Activated CD4-positive, alpha-beta T cell treated with anti-CD3 and anti-CD28 coated beads, Interleukin-2, amount 10 ng/mL, durations not matched to agents 7 days and 5 days (primary cell): Measurements from ENCODE around the gene ALOX5. TPM values are rescaled to one million over a fixed set of nuclear protein-coding genes. Genes with fewer than 3 reads are reported as not detected.
A peak's percentile ranks its signal among the peaks of the same experiment; 100 is the strongest.
"Not testable (repeated sequence)": the region's sequence is repeated elsewhere in the genome, so short reads cannot be mapped to it uniquely, and the experiment has no call there.

Source experiments
- CTCF ChIA-PET: fragments of 350-600 bp; sonication (Branson Sonifier 250); formaldehyde crosslinking; loops from one replicate; lab custom pipeline; 2021; ENCODE audit warnings: antibody characterized with exemption; lab: Charles Lee
- POLR2A ChIA-PET: fragments of 350-600 bp; sonication (Branson Sonifier 250); formaldehyde crosslinking; loops from one replicate; lab custom pipeline; 2021; ENCODE audit warnings: antibody characterized with exemption; lab: Charles Lee
- DNase-seq: peaks from one replicate; pipeline ENCODE4 v3.0.0-alpha.2; 2020
- H3K27ac Mint-ChIP-seq: one replicate; pipeline ENCODE4 v1.8.0; 2021; ENCODE audit warnings: mild to moderate bottlenecking, moderate library complexity, mixed read lengths
- H3K27me3 Mint-ChIP-seq: one replicate; pipeline ENCODE4 v1.8.0; 2021; ENCODE audit warnings: mixed read lengths
- H3K36me3 Mint-ChIP-seq: one replicate; pipeline ENCODE4 v1.8.0; 2021; ENCODE audit warnings: low read depth, mixed read lengths
- H3K4me1 Mint-ChIP-seq: one replicate; pipeline ENCODE4 v1.8.0; 2021; ENCODE audit warnings: mixed read lengths
- H3K4me3 Mint-ChIP-seq: one replicate; pipeline ENCODE4 v1.8.0; 2021; ENCODE audit warnings: mild to moderate bottlenecking, moderate library complexity, mixed read lengths
- H3K9me3 Mint-ChIP-seq: one replicate; pipeline ENCODE4 v1.8.0; 2021; ENCODE audit warnings: mixed read lengths
- total RNA-seq, 2 experiments: library from RNA; stranded (reverse); gene quantifications; one replicate each; pipeline ENCODE4 v1.2.3, GENCODE V29; 2021

ALOX5 gene
- total RNA-seq, 2 experiments from 2014 or later = 6.7 to 9.0 TPM

DNA sequence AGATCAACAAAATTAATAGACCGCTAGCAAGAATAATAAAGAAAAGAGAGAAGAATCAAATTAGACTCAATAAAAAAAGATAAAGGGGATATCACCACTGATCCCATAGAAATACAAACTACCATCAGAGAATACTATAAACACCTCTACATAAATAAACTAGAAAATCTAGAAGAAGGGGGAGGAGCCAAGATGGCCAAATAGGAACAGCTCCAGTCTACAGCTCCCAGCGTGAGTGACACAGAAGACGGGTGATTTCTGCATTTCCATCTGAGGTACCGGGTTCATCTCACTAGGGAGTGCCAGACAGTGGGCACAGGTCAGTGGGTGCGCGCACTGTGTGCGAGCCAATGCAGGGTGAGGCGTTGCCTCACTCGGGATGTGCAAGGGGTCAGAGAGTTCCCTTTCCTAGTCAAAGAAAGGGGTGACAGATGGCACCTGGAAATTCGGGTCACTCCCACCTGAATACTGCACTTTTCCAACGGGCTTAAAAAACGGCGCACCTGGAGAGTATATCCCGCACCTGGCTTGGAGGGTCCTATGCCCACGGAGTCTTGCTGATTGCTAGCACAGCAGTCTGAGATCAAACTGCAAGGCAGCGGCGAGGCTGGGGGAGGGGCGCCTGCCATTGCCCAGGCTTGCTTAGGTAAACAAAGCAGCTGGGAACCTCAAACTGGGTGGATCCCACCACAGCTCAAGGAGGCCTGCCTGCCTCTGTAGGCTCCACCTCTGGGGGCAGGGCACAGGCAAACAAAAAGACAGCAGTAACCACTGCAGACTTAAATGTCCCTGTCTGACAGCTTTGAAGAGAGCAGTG lies 11.8 kb upstream of the ALOX5 start:
- peak; percentile 68 for DNase-seq
- peaks cover 24% of the 10 kb centered on the region for H3K4me1 Mint-ChIP-seq
- H3K4me3 Mint-ChIP-seq, H3K9me3 Mint-ChIP-seq, H3K36me3 Mint-ChIP-seq, CTCF ChIA-PET, POLR2A ChIA-PET: not testable (repeated sequence)
- H3K27me3 Mint-ChIP-seq = peaks cover 58% of the 10 kb centered on the region
- peak overlapping the region; percentile 54 for H3K27ac Mint-ChIP-seq

DNA sequence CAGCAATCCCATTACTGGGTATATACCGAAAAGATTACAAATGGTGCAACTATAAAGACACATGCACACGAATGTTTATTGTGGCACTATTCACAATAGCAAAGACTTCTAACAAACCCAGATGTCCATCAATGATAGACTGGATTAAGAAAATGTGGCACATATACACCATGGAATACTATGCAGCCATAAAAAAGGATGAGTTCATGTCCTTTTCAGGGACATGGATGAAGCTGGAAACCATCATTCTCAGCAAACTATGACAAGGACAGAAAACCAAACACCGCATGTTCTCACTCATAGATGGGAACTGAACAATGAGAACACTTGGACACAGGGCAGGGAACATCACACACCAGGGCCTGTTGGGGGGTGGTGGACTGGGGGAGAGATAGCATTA lies 6.4 kb upstream of the ALOX5 start:
- CTCF ChIA-PET, H3K9me3 Mint-ChIP-seq, POLR2A ChIA-PET, H3K4me1 Mint-ChIP-seq, DNase-seq, H3K27ac Mint-ChIP-seq, H3K36me3 Mint-ChIP-seq, H3K4me3 Mint-ChIP-seq: not testable (repeated sequence)
- peaks cover 79% of the 10 kb centered on the region for H3K27me3 Mint-ChIP-seq

DNA sequence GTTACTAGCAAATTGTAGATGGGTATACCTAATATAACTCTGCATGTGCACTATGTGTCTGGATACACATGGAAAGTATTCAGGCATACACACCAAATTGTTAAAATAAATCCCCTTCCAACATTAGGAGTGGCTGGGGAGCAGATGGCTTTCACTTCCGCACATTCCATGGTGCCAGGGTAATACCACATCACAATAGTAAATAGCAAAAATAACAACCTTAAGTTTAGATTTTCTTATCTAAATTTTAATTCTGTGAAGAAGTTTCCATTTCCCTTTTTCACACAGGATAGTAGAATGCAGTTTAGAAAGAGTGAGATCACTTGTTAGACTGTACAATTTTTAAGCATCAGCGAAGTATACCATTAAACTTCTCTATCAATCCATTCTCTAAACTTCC lies 5.8 kb upstream of the ALOX5 start:
- Mint-ChIP-seq H3K36me3 (no peaks in the 10 kb centered on the region), H3K4me1 (peaks cover 7% of the 10 kb centered on the region), H3K4me3 (no peak overlapping the region), H3K9me3 (peaks cover 5% of the 10 kb centered on the region), H3K27me3 (peaks cover 81% of the 10 kb centered on the region), H3K27ac (no peak overlapping the region)
- CTCF ChIA-PET = no interaction called here
- POLR2A ChIA-PET = no interaction called here
- no peak for DNase-seq

DNA sequence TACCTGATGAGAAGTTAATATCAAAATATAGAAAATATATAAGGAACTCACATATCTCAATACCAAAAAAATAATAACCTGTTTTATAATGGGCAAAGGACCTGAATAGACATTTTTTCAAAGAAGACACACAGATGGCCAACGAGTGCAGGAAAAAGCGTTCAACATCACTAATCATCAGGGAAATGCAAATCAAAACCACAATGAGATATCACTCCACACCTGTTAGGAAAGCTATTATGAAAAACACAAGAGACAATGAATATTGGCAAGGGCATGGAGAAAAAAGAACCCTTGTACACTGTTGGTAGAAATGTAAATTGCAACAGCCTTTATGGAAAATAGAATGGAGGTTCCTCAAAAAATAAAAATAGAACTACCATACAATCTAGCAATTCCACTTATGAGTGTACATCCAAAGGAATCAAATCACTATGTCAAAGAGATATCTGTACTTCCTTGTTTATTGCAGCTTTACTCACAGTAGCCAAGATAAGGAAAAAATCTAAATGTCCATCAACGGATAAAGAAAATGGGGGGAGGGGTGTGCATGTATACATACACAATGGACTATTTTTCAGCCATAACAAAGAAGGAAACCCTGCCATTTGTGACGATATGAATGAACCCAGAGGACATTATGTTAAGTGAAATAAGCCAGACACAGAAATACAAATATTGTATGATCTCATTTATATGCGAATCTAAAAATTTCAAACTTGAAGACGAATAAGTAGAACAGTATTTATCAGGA lies 3.6 kb upstream of the ALOX5 start:
- peaks cover 77% of the 10 kb centered on the region for H3K27me3 Mint-ChIP-seq
- no peaks in the 10 kb centered on the region for H3K36me3 Mint-ChIP-seq
- peaks cover 5% of the 10 kb centered on the region for H3K9me3 Mint-ChIP-seq
- ChIA-PET POLR2A (no interaction called here), CTCF (no interaction called here)
- no peak overlapping the region for H3K27ac Mint-ChIP-seq
- DNase-seq = no peak
- H3K4me3 Mint-ChIP-seq = no peak overlapping the region
- peaks cover 16% of the 10 kb centered on the region for H3K4me1 Mint-ChIP-seq

DNA sequence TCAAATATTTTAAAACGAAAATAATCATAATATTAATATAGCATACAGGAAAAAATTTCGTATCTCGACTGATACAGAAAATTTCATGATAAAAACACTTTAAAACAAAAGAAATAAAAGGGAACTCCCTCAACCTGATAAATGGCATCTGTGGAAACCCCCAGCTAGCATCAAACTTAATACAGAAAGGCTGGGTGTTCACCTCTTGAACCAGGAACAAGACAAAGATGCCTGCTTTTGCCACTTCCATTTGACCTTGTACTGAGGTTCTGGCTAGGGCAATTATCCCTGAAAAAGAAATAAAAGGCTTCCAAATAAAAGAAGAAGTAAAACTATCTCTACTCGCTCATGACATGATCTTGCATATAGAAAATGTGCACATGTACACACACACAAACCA lies 2.5 kb upstream of the ALOX5 start:
- DNase-seq = no peak

DNA sequence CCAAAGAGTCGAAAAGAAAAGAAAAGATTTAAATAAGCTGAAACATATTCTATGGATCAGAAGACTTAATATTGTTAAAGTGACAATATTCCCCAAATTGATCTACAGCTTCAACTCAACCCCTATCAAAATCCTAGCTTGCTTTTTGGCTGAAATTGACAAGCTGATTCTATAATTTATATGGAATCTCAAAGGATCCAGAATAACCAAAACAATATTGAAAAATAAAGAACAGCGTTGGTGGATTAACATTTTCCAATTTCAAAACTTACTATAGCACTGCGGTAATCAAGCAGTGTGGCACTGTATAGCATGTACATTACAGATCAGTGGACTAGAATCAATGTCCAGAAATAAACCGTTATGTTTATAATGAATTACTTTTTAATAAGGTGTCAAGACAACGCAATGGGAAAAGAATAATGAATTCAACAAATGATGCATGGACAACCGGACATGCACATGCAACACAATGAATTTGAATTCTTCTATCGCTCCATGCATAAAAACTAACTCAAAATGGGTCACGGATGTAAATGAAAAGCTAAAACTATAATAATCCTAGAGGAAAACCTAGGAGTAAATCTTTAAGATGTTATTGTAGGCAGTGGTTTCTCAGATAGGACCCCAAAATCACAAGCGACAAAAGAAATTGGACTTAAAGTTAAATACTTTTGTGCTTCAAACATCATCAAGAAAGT lies 1.6 kb upstream of the ALOX5 start:
- Mint-ChIP-seq H3K4me1 (peaks cover 29% of the 10 kb centered on the region), H3K27me3 (peaks cover 79% of the 10 kb centered on the region), H3K27ac (no peak overlapping the region), H3K36me3 (peaks cover 2% of the 10 kb centered on the region), H3K4me3 (peak overlapping the region; percentile 72), H3K9me3 (peaks cover 3% of the 10 kb centered on the region)
- no peak for DNase-seq
- POLR2A ChIA-PET = no interaction called here
- CTCF ChIA-PET = no interaction called here

More for the DNA sequence above, 2.5 kb upstream of the ALOX5 start:
- Mint-ChIP-seq H3K9me3 (peaks cover 5% of the 10 kb centered on the region), H3K4me3 (no peak overlapping the region), H3K27me3 (peaks cover 76% of the 10 kb centered on the region), H3K36me3 (peaks cover 2% of the 10 kb centered on the region), H3K4me1 (peaks cover 27% of the 10 kb centered on the region), H3K27ac (no peak overlapping the region)
- CTCF ChIA-PET = no interaction called here
- POLR2A ChIA-PET = no interaction called here

DNA sequence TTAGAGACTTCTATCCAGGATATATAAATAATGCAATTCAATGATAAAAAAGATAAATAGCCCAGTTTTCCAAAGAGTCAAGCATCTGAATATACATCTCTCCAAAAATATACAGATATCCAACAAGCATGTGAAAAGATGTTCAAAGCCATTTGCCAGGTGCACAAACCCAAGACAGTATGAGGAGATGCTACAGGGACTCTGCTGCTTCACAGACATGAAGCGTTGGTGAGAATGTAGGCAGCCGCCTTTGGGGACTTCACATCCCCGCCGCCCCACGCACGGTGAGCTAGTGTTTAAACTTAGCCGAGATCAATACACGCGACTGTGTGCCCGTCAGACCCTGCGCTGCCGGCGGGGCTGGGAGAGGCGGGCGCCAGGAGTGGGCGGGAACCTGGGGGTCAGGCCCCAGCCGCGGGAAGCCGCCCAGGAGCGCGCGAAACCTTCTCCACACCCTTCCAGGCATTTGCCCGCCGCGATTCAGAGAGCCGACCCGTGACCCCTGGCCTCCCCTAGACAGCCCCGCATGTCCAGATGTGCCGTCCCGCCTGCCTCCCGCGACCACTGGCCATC lies 927 bp upstream of the ALOX5 start:
- peaks cover 29% of the 10 kb centered on the region for H3K4me1 Mint-ChIP-seq
- peak overlapping the region; percentile 72 for H3K4me3 Mint-ChIP-seq
- H3K9me3 Mint-ChIP-seq = no peaks in the 10 kb centered on the region
- no peak overlapping the region for H3K27ac Mint-ChIP-seq
- H3K36me3 Mint-ChIP-seq = peaks cover 2% of the 10 kb centered on the region
- ChIA-PET CTCF (no interaction called here), POLR2A (no interaction called here)
- peaks cover 79% of the 10 kb centered on the region for H3K27me3 Mint-ChIP-seq
- DNase-seq = peak; percentile 27

DNA sequence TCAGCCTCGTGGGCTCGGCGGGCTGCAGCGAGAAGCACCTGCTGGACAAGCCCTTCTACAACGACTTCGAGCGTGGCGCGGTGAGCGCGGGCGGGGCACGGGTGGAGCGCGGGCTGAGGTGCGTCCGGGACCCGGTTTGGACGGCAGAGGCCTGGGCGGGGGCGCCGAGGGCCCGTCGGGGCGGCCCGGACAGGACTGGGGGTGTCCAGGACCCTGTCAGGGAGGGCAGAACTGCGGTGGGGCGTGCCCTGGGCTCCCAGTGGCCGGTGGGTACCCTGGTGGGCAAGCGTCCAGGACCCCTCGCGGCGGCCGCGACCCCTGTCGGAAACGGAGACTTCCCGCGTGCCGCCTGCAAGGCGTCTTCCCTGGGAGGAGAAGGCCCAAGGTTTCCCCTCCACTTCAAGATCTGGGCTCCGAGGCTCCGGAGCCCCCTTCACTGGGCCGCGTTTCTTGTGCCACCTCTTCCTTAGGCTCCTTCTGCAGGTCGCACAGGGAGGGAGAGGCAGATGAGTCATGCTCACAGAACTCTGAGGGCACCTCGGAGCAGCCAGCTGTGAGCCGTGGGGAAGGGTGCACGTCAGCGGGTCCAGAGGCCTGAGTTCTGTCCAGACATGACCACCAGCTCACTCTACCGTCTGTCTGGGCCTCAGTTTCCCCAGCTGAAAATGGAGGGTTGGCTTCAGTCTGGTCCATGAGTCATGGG lies 485 bp downstream of the ALOX5 start:
- peaks cover 2% of the 10 kb centered on the region for H3K36me3 Mint-ChIP-seq
- CTCF ChIA-PET = interaction anchor here (1.0 kb wide), 1 partner anchor 55 kb away, joined by 3 read pairs; no protein-coding TSS in a partner anchor
- peak overlapping the region; percentile 67 for H3K4me3 Mint-ChIP-seq
- peak overlapping the region; percentile 72 for H3K27ac Mint-ChIP-seq
- peaks cover 65% of the 10 kb centered on the region for H3K27me3 Mint-ChIP-seq
- no peak for DNase-seq
- peaks cover 29% of the 10 kb centered on the region for H3K4me1 Mint-ChIP-seq
- POLR2A ChIA-PET = no interaction called here
- no peaks in the 10 kb centered on the region for H3K9me3 Mint-ChIP-seq

DNA sequence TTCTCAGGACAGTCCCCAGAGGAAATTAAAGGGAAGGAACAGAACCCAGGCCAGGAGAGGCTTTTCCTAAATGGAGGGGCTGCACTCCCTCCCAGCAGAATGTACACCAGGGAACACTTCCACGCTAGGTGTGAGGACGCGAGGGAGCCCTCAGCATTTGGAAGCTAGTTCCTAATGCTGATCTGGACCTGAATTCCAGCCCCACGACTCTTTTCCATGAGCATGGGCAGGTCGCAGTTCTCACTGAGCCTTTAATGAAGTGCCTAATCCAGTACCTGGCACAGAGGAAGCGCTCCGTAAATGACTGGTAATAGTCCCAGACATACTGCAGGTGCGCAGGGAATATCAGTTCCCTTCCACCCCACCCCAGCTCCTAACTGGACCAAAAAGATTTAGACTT lies 1.1 kb downstream of the ALOX5 start:
- CTCF ChIA-PET = interaction anchor here (1.0 kb wide), 1 partner anchor 55 kb away, joined by 3 read pairs; no protein-coding TSS in a partner anchor
- Mint-ChIP-seq H3K4me3 (peak overlapping the region; percentile 64), H3K27me3 (peaks cover 60% of the 10 kb centered on the region), H3K27ac (peak overlapping the region; percentile 72), H3K4me1 (peaks cover 29% of the 10 kb centered on the region), H3K9me3 (no peaks in the 10 kb centered on the region), H3K36me3 (peaks cover 2% of the 10 kb centered on the region)
- DNase-seq = no peak
- POLR2A ChIA-PET = no interaction called here

DNA sequence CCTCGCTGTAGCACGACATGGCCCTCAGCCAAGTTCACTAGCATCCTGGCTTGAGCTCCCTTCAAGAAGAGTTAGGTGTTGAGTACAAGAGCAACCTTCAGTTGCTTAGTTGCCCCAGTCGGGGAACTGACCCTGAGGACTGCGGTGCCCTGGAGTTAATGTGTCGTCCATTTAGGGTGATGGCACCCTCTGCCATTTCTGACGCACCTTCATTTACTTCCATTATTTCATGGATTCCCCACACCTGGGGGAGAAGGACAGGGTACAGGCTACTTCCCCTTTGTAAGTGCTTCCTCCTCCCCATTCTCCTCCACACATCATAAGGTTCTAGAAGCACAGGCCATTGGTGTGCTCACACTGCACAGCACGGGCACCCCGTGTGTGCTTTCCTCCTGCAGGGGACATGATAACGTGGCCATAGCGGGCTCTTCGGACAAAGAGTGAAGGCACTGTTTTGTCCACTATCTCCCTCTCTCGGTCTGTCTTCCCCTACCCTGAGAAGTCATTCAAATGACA lies 1.8 kb downstream of the ALOX5 start:
- POLR2A ChIA-PET = no interaction called here
- CTCF ChIA-PET = interaction anchor here (1.0 kb wide), 1 partner anchor 54 kb away, joined by 3 read pairs; no protein-coding TSS in a partner anchor
- H3K4me1 Mint-ChIP-seq = peaks cover 29% of the 10 kb centered on the region
- no peak for DNase-seq
- H3K27me3 Mint-ChIP-seq = peaks cover 54% of the 10 kb centered on the region
- H3K27ac Mint-ChIP-seq = peak overlapping the region; percentile 62
- peaks cover 2% of the 10 kb centered on the region for H3K36me3 Mint-ChIP-seq
- no peaks in the 10 kb centered on the region for H3K9me3 Mint-ChIP-seq
- H3K4me3 Mint-ChIP-seq = peak overlapping the region; percentile 56

DNA sequence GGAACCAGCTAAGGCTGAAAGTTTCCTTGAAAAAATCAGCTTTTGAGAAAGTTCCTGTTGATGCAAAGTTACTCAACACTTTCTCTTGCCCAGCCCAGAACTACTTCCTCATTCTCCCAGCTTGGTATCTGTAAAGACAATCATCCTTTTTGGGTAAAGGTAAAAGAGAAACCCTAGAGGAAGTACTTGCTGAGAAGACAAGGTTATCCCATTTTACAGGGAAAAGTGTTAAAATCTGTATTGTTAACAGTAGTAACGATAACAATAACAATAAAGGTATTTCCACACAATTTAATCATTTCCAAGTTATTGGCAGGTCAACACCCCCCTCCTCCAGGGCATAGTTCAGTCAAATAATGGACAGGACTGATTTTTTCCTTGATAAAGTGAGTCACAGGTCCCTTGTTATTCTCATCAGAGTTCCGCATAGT lies 2.4 kb downstream of the ALOX5 start:
- ChIA-PET CTCF (no interaction called here), POLR2A (no interaction called here)
- Mint-ChIP-seq H3K9me3 (no peaks in the 10 kb centered on the region), H3K27ac (no peak overlapping the region), H3K4me1 (peaks cover 29% of the 10 kb centered on the region), H3K4me3 (no peak overlapping the region), H3K27me3 (peaks cover 48% of the 10 kb centered on the region), H3K36me3 (peaks cover 2% of the 10 kb centered on the region)
- no peak for DNase-seq

DNA sequence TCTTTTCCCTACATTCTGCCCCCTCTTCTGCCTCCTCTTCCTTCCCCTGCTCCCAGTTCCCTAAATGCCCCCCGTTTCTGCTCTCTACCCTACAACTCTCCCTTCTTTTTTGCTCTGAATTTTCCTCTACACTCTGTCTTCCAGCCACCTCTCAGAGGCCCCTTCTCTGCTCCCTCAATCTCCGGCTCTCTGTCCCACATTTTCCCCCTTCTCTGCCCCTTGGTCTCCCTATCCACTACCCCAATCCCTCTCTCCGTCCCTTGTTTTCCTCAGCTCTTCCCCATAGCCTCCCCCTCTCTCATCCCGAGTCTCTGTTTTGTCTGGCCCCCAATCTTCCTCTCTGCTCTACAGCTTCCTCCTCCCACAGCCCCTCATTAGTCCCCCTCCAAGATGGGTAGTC lies 3.3 kb downstream of the ALOX5 start:
- POLR2A ChIA-PET = no interaction called here
- H3K27me3 Mint-ChIP-seq = peaks cover 40% of the 10 kb centered on the region
- H3K9me3 Mint-ChIP-seq = no peaks in the 10 kb centered on the region
- H3K36me3 Mint-ChIP-seq = peaks cover 2% of the 10 kb centered on the region
- no peak overlapping the region for H3K27ac Mint-ChIP-seq
- no peak for DNase-seq
- H3K4me3 Mint-ChIP-seq = no peak overlapping the region
- CTCF ChIA-PET = no interaction called here
- H3K4me1 Mint-ChIP-seq = peaks cover 29% of the 10 kb centered on the region
